GM12874 (cell line): ENCODE results near the gene RPS18.

Experiments used
- CTCF ChIP-seq: IDR thresholded peaks from 2 replicates; pipeline ENCODE4 v1.5.1; 2011; ENCODE audit warnings: low read depth, mild to moderate bottlenecking, control low read depth, low read length, moderate library complexity; ENCODE audit not compliant: insufficient read depth

The RPS18 gene

GRCh38 chr6:33271468-33272274 lies at the start of gene RPS18, which contains the start of gene VPS52:
RPS18 (plus strand) TSS chr6:33272075; CDS start chr6:33272120, 45 bp downstream.
VPS52 (minus strand) TSS chr6:33271876; CDS start chr6:33271675, 201 bp downstream.
- TF ChIP-seq CTCF: no peak

- no peak for TF ChIP-seq CTCF
These were observed 36.6 kb upstream of the RPS18 start for GRCh38 chr6:33235221-33235634.

GRCh38 chr6:33236328-33236727 lies 35.5 kb upstream of the RPS18 start:
- no peak for TF ChIP-seq CTCF

GRCh38 chr6:33236852-33237251 lies 35.0 kb upstream of the RPS18 start:
- no peak for TF ChIP-seq CTCF

- no peak for TF ChIP-seq CTCF
These were observed 34.1 kb upstream of the RPS18 start for GRCh38 chr6:33237741-33238140.

- no peak for TF ChIP-seq CTCF
These were observed 29.9 kb upstream of the RPS18 start for GRCh38 chr6:33241968-33242367.

- TF ChIP-seq CTCF: no peak
These were observed 28.4 kb upstream of the RPS18 start for GRCh38 chr6:33243476-33243875.
